Lung (tissue), 12 donors: Measurements from ENCODE around the gene TCF25. TPM values are rescaled to one million over a fixed set of nuclear protein-coding genes. Genes with fewer than 3 reads are reported as not detected.
A peak's percentile ranks its signal among the peaks of the same experiment; 100 is the strongest.

ENCODE experiments used
- ATAC-seq: fragments of 200-7000 bp; cut with Tn5 transposase; one replicate; pipeline ENCODE4 v1.9.1; 2020; ENCODE audit warnings: moderate number of reproducible peaks; ENCODE audit not compliant: insufficient read depth, low FRiP score
- DNase-seq, 3 donors: peaks; one replicate each; pipeline ENCODE4 v3.0.0-alpha.2; 2013 to 2017
- H3K27ac ChIP-seq, 2 donors: one replicate each; pipeline ENCODE4 v1.5.1; 2013; ENCODE audit warnings: mild to moderate bottlenecking in 2 of 2, moderate library complexity in 2 of 2, control low read depth in 1 of 2, inconsistent platforms in 1 of 2, low read depth in 1 of 2, low read length in 1 of 2
- H3K27me3 ChIP-seq, 3 donors: one replicate each; pipeline ENCODE4 v1.5.1; 2013; ENCODE audit warnings: low read length in 2 of 3; ENCODE audit not compliant: control insufficient read depth in 3 of 3, insufficient read depth in 3 of 3
- H3K36me3 ChIP-seq, 4 donors: one replicate each; pipeline ENCODE4 v1.5.1; 2013; ENCODE audit warnings: low read length in 4 of 4, mild to moderate bottlenecking in 1 of 4, moderate library complexity in 1 of 4; ENCODE audit not compliant: control insufficient read depth in 4 of 4, insufficient read depth in 4 of 4
- H3K4me1 ChIP-seq, 5 donors: one replicate each; pipeline ENCODE4 v1.5.1; 2013; ENCODE audit warnings: low read length in 5 of 5, mild to moderate bottlenecking in 2 of 5, moderate library complexity in 1 of 5; ENCODE audit not compliant: control insufficient read depth in 5 of 5, insufficient read depth in 5 of 5
- H3K4me3 ChIP-seq: one replicate; pipeline ENCODE4 v1.5.1; 2013; ENCODE audit warnings: mild to moderate bottlenecking, control low read depth, moderate library complexity
- H3K9ac ChIP-seq, 2 donors: one replicate each; pipeline ENCODE4 v1.5.1; 2013; ENCODE audit warnings: low read length in 2 of 2, control low read depth in 1 of 2; ENCODE audit not compliant: insufficient read depth in 1 of 2
- H3K9me3 ChIP-seq, 4 donors: one replicate each; pipeline ENCODE4 v1.5.1; 2013; ENCODE audit warnings: low read length in 3 of 4, mild to moderate bottlenecking in 1 of 4, moderate library complexity in 1 of 4; ENCODE audit not compliant: control insufficient read depth in 4 of 4, insufficient read depth in 3 of 4
- CTCF ChIP-seq: IDR thresholded peaks from 2 replicates; pipeline ENCODE4 v1.5.1; 2012; ENCODE audit warnings: mild to moderate bottlenecking; ENCODE audit errors: control extremely low read depth, extremely low read depth
- WGBS, 2 donors: extraction: QIAGEN DNeasy Blood & Tissue Kit; methylation state at CpG; one replicate each; pipeline ENCODE4 v1.1.7; 2013; 5-methylcytosine and 5-hydroxymethylcytosine counted together
- polyA plus RNA-seq, 2 donors: library from polyadenylated mRNA; stranded (reverse); fragments of 200-250 nt; gene quantifications; one replicate each; pipeline ENCODE4 v1.2.1, GENCODE V29; 2013
- total RNA-seq, 2 donors: library from RNA; depleted of rRNA in 1 of 2; stranded (reverse); fragments of >200 nt in 1 of 2; gene quantifications; one replicate each; pipeline ENCODE4 v1.2.1, GENCODE V29; 2014 to 2021
- donor health status: control.
- donor health status: control.
- donor health status: Bipolar disorder and iron deficiency.
- donor health status: healthy.
- donor health status: DM: yes; HTN: yes; CAD: no.

Gene TCF25
- total and polyA plus RNA-seq, 4 donors, result 106 to 212 (median 129) TPM

GRCh38 chr16:89945654-89946053 lies 72.3 kb downstream of the TCF25 start:
- no peak for ATAC-seq
- DNase-seq, result peak; percentile 33 to 68 (median 50)
- WGBS, 2 donors, result 62 to 71% methylated on average over 7 of the region's 7 CpGs
- Histone ChIP-seq H3K4me3 (no peak overlapping the region), H3K4me1 (peaks cover 0 to 13% (median 0%) of the 10 kb centered on the region in 5 donors), H3K27ac (no peak overlapping the region), H3K36me3 (no peaks in the 10 kb centered on the region), H3K9ac (no peak overlapping the region), H3K27me3 (peaks cover 0 to 3% (median 2%) of the 10 kb centered on the region in 3 donors), H3K9me3 (no peaks in the 10 kb centered on the region)
- TF ChIP-seq CTCF, result no peak

GRCh38 chr16:89946515-89946914 lies 73.1 kb downstream of the TCF25 start:
- Histone ChIP-seq H3K27ac (no peak overlapping the region), H3K36me3 (no peaks in the 10 kb centered on the region), H3K9ac (no peak overlapping the region), H3K27me3 (peaks cover 0 to 3% (median 2%) of the 10 kb centered on the region in 3 donors), H3K4me3 (no peak overlapping the region), H3K4me1 (peaks cover 0 to 13% (median 0%) of the 10 kb centered on the region in 5 donors), H3K9me3 (no peaks in the 10 kb centered on the region)
- no peak for ATAC-seq
- DNase-seq, result no peak
- 75 to 91% methylated on average over 5 of the region's 5 CpGs for WGBS, 2 donors
- no peak for TF ChIP-seq CTCF

GRCh38 chr16:89949121-89949742 lies 75.8 kb downstream of the TCF25 start:
- Histone ChIP-seq H3K36me3 (no peaks in the 10 kb centered on the region), H3K4me3 (peak overlapping the region; percentile 68), H3K4me1 (peaks cover 0 to 13% (median 0%) of the 10 kb centered on the region in 5 donors), H3K9me3 (no peaks in the 10 kb centered on the region), H3K27me3 (peaks cover 0 to 3% (median 2%) of the 10 kb centered on the region in 3 donors), H3K27ac (no peak overlapping the region), H3K9ac (no peak overlapping the region)
- ATAC-seq (no peak), DNase-seq (no peak)
- no peak for TF ChIP-seq CTCF
- WGBS, 2 donors, result 17 to 50% methylated on average over 31 to 55 of the region's 55 CpGs
